Large intestine (tissue), 3 donors: ENCODE data around the gene CERS4. TPM values are rescaled to one million over a fixed set of nuclear protein-coding genes. Genes with fewer than 3 reads are reported as not detected.
"Not testable (repeated sequence)": the region's sequence is repeated elsewhere in the genome, so short reads cannot be mapped to it uniquely, and the experiment has no call there.

ENCODE experiments used
- DNase-seq, 2 donors: peaks; one replicate each; pipeline versions ENCODE4 v3.0.0 to v3.0.0-alpha.2; 2013
- H3K27ac ChIP-seq: one replicate; pipeline ENCODE4 v1.5.1; 2013; ENCODE audit warnings: low read length
- H3K27me3 ChIP-seq: 2 replicates; pipeline ENCODE4 v1.6.1; 2013; ENCODE audit warnings: low read length; ENCODE audit not compliant: control insufficient read depth, insufficient read depth
- H3K36me3 ChIP-seq: 2 replicates; pipeline ENCODE4 v1.6.1; 2013; ENCODE audit warnings: low read length; ENCODE audit not compliant: control insufficient read depth, insufficient read depth
- H3K4me1 ChIP-seq: one replicate; pipeline ENCODE4 v1.6.1; 2013; ENCODE audit warnings: low read length; ENCODE audit not compliant: control insufficient read depth, insufficient read depth
- H3K4me3 ChIP-seq: one replicate; pipeline ENCODE4 v1.5.1; 2013; ENCODE audit warnings: low read length
- H3K9me3 ChIP-seq: one replicate; pipeline ENCODE4 v1.6.1; 2013; ENCODE audit warnings: mild to moderate bottlenecking, low read depth, low read length, moderate library complexity; ENCODE audit not compliant: control insufficient read depth
- WGBS: methylation state at CpG from one replicate; pipeline ENCODE4 v1.1.5; 2013; ENCODE audit warnings: low lambda C conversion rate; ENCODE audit not compliant: insufficient coverage; 5-methylcytosine and 5-hydroxymethylcytosine counted together
- polyA plus RNA-seq: library from polyadenylated mRNA; unstranded; fragments of 120-200 nt; gene quantifications from one replicate; pipeline ENCODE4 v1.2.1, GENCODE V29; 2013

CERS4 gene
- polyA plus RNA-seq, 1 donor: 119 TPM

DNA sequence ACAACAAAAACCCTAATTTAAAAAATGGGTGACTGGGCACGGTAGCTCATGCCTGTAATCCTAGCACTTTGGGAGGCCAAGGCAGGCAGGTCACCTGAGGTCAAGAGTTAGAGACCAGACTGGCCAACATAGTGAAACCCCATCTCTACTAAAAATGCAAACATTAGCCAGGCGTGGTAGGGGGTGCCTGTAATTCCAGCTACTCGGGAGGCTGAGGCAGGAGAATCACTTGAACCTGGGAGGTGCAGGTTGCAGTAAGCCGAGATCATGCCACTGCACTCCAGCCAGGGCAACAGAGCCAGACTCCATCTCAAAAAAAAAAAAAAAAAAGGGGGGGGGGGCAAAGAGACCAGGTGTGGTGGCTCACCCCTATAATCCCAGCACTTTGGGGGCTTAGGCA, 55.1 kb downstream of the CERS4 start:
- not testable (repeated sequence) for H3K4me1 ChIP-seq, H3K27ac ChIP-seq, H3K9me3 ChIP-seq, H3K27me3 ChIP-seq, H3K4me3 ChIP-seq, DNase-seq
- peaks cover 28% of the 10 kb centered on the region for H3K36me3 ChIP-seq
- no CpG with 5 or more reads among the region's 4 CpGs for WGBS

- no peaks in the 10 kb centered on the region for H3K4me1 ChIP-seq
- no CpG with 5 or more reads among the region's 3 CpGs for WGBS
- no peaks in the 10 kb centered on the region for H3K9me3 ChIP-seq
- no peak for DNase-seq
- H3K27me3 ChIP-seq: no peaks in the 10 kb centered on the region
- peaks cover 20% of the 10 kb centered on the region for H3K36me3 ChIP-seq
- no peak overlapping the region for H3K27ac ChIP-seq
- H3K4me3 ChIP-seq: no peak overlapping the region
Observed at GRCh38 chr19:8265872-8266271, 56.7 kb downstream of the CERS4 start.

DNA sequence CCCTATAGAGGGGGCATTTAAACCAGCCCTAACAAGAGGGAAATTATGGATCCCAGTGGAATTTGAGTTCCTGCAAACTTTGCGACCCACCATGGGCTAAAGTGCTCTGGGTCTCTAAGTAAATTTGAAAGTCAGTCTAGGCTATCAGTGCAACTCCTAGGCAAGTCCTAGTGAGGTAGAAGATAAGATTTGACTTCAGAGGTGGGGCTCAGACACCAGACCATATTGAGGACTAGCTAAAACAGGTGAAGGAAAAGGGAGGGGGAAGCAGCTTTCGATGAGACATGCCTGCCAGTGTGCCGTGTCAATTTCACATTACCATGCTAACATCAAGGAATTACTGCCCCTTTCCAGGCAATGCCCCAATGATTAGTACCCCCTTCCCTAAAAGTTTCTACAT, 60.6 kb downstream of the CERS4 start:
- Histone ChIP-seq H3K27me3 (no peaks in the 10 kb centered on the region), H3K36me3 (no peaks in the 10 kb centered on the region), H3K4me3 (no peak overlapping the region), H3K27ac (no peak overlapping the region), H3K9me3 (no peaks in the 10 kb centered on the region), H3K4me1 (no peaks in the 10 kb centered on the region)
- WGBS: no CpG with 5 or more reads among the region's 3 CpGs
- no peak for DNase-seq

DNA sequence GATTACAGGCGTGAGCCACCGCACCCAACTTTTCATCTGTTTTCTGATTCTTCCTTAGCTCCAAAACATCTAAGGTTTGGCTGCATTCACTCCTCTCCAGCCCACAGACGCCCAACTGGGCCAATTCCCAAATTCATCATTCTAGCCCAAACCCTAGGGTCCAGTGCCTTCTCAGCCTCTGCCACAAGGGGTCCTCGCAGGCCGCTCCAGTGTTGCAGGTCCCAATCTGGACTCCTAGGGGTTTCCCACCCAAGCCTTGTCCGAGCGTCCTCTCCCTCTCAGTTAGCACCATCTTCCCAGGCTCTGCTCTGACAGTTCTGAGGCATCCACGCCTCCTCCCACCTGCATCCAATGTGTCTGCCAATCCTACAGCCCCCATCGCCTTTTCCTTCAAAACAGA, 67.3 kb downstream of the CERS4 start:
- not testable (repeated sequence) for H3K4me1 ChIP-seq, H3K36me3 ChIP-seq, H3K4me3 ChIP-seq, DNase-seq, H3K27me3 ChIP-seq, H3K27ac ChIP-seq, H3K9me3 ChIP-seq
- WGBS: no CpG with 5 or more reads among the region's 9 CpGs

GRCh38 chr19:8291337-8291736, 82.2 kb downstream of the CERS4 start:
- not testable (repeated sequence) for H3K9me3 ChIP-seq, H3K27me3 ChIP-seq, H3K27ac ChIP-seq, H3K4me3 ChIP-seq, H3K4me1 ChIP-seq, DNase-seq, H3K36me3 ChIP-seq
- WGBS: no CpG with 5 or more reads among the region's 9 CpGs

DNA sequence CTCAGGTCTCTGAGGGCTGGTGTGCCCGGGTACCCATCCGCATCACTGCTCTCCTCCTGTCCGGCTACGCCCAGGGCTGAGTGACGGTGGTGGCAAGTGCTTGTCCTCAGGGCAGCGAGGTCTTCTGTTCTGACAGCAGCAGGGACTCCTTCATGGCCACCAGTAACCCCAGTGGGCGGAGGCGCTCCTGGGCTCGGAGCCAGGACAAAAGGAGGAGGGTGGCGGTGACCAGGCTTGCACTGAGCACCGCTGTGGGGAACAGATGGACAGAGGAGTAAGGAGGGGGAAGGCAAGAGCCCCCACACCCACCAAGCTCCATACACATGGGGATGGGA, 93.2 kb downstream of the CERS4 start:
- no peak overlapping the region for H3K27ac ChIP-seq
- peaks cover 9% of the 10 kb centered on the region for H3K4me1 ChIP-seq
- no peaks in the 10 kb centered on the region for H3K9me3 ChIP-seq
- peaks cover 6% of the 10 kb centered on the region for H3K36me3 ChIP-seq
- no peak overlapping the region for H3K4me3 ChIP-seq
- WGBS: no CpG with 5 or more reads among the region's 11 CpGs
- H3K27me3 ChIP-seq: no peaks in the 10 kb centered on the region
- DNase-seq: no peak

DNA sequence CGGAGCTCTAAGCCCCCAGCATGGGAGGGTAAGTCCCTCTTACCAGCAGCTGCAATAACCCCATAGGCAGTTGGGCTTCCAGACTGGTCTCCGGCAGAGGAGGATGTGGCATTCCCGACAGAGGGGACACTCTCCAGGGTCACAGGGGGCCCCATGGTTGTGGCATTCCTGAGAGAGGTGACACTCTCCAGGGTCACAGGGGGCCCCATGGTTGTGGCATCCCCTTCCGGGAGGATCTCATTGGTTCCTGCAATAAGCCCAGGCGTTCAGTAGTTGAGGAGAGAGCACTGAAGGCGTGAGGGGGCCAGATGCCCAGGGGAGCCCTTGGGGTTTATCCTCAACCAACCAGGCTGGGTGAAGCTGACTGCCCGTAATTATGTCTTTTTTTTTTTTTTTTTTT, 93.6 kb downstream of the CERS4 start:
- DNase-seq: no peak
- peaks cover 6% of the 10 kb centered on the region for H3K36me3 ChIP-seq
- no peak overlapping the region for H3K4me3 ChIP-seq
- H3K27ac ChIP-seq: no peak overlapping the region
- no peaks in the 10 kb centered on the region for H3K9me3 ChIP-seq
- WGBS: no CpG with 5 or more reads among the region's 7 CpGs
- no peaks in the 10 kb centered on the region for H3K27me3 ChIP-seq
- peaks cover 13% of the 10 kb centered on the region for H3K4me1 ChIP-seq

DNA sequence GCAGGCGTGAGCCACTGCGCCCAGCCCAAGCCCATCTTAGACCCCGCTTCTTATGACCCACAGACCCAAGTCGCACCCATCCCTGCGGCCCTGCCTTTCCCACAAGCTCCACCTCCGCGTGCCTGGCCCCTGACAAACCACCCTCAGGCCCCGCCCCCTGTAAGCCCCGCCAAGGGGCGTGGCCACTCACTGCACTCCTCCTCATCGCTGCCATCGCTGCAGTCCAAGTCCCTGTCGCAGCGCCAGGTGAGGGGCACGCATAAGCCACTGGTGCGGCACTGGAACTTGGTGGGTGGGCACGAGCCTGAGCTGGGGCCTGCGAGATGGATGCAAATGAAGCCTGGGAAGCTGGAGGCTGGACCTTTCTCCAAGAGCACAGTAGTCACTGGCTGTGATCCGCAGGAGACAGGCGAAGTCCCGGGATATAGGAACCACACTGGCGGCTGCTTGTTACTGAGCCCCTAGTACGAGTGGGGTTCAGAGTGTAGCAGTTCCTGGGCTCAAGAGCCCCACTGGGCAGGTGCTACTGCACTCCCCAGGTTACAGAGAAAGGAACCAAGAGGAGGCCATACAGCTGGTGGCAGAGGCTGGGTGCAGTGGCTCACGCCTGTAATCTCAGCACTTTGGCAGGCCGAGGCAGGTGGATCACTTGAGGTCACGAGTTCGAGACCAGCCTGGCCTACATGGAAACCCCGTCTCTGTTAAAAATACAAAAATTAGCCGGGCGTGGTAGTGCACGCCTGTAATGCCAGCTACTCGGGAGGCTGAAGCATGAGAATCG, 95.9 kb downstream of the CERS4 start:
- peaks cover 22% of the 10 kb centered on the region for H3K4me1 ChIP-seq
- no peak overlapping the region for H3K4me3 ChIP-seq
- H3K27me3 ChIP-seq: no peaks in the 10 kb centered on the region
- H3K36me3 ChIP-seq: peaks cover 14% of the 10 kb centered on the region
- no peak overlapping the region for H3K27ac ChIP-seq
- no CpG with 5 or more reads among the region's 33 CpGs for WGBS
- H3K9me3 ChIP-seq: no peaks in the 10 kb centered on the region
- no peak for DNase-seq

DNA sequence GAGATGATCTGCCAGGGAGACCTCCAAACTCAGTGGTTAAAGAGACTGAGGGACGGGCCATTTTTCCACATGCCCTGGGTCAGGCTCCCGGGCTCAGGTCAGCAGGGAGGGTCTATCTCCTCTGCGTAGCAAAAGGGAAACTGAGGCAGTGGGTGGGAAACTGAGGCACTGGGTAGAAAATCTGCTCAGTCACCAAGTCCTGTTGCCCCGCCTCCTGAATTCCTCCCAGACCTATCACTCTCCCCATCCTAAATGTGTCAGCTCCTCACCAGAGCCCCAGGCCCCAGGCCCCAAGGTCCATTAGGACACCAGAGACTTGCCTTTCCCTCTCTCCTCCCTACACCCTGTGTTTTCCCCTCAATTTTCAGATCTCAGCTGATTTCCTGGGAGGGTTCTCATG, 96.6 kb downstream of the CERS4 start:
- no peak overlapping the region for H3K27ac ChIP-seq
- H3K36me3 ChIP-seq: peaks cover 19% of the 10 kb centered on the region
- H3K9me3 ChIP-seq: no peaks in the 10 kb centered on the region
- H3K27me3 ChIP-seq: no peaks in the 10 kb centered on the region
- no CpG with 5 or more reads among the region's 4 CpGs for WGBS
- no peak for DNase-seq
- no peak overlapping the region for H3K4me3 ChIP-seq
- peaks cover 22% of the 10 kb centered on the region for H3K4me1 ChIP-seq

DNA sequence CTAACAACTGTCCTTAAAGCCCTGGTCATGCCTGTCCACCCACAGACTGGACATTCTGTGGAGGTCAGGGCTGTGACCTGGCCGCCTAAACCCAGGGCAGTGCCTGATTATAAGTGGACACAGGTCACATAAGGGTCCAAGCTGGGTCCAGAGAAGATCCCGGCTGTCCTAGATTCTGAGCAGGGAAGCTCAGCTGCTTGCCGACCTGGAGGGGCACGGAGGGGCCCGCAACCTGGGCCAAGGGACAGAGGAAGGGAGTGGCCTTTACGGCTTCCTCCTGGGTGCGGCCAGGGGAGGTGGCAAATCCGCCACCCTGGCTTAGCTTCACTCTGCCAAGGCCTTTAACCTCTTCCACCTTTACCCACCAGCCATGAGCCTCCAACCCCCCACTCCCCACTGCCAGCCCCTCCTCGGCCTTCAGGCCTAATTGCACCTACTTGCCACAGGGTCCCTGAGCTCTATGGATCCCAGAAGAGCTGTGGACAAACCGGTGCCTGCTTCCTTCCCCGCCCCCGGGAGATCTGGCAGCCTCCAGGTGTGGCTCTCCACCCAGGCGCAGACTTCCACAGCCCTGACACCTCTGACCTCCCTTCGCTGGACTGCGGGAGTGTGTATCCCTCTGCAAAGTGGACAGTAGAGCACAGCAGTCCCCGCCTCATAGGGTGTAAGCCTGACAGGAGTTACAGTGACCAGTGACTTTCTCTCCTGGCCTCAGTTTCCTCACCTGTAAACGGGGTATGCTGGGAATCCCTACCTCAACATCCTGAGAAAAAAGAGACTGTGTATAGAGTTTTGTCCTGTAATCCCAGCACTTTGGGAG, 97.3 kb downstream of the CERS4 start:
- Histone ChIP-seq H3K36me3 (peaks cover 24% of the 10 kb centered on the region), H3K27ac (no peak overlapping the region), H3K27me3 (no peaks in the 10 kb centered on the region), H3K9me3 (no peaks in the 10 kb centered on the region), H3K4me3 (no peak overlapping the region), H3K4me1 (peaks cover 22% of the 10 kb centered on the region)
- peak in 1 of 2 donors; percentile 27 for DNase-seq
- no CpG with 5 or more reads among the region's 17 CpGs for WGBS
